K562 (cell line): ENCODE measurements around the gene SETD5. TPM values are rescaled to one million over a fixed set of nuclear protein-coding genes. Genes with fewer than 3 reads are reported as not detected.

ENCODE experiments used
- AFF4 ChIP-seq: sonication (generic); formaldehyde crosslinking; IDR thresholded peaks from 2 replicates; pipeline ENCODE4 v1.8.0; 2023; ENCODE audit warnings: mild to moderate bottlenecking, missing genetic modification reagents
- KAT2B ChIP-seq: IDR thresholded peaks from one replicate; pipeline ENCODE4 v1.6.1; 2012; ENCODE audit warnings: low read depth, mild to moderate bottlenecking, control low read depth, inconsistent platforms, low read length, moderate library complexity
- KDM1A ChIP-seq, 2 experiments: fragments of 450-650 bp; IDR thresholded peaks; 2 replicates each; pipeline ENCODE4 v1.6.1; 2016; ENCODE audit warnings: mild to moderate bottlenecking in 2 of 2
- MAFK ChIP-seq: IDR thresholded peaks from 2 replicates; pipeline ENCODE4 v1.6.1; 2011; ENCODE audit warnings: low read length, improper control_type of control experiment
- NR1H2 ChIP-seq: sonication (generic); formaldehyde crosslinking; IDR thresholded peaks from 2 replicates; pipeline ENCODE4 v1.4.0; 2020; ENCODE audit warnings: mild to moderate bottlenecking, missing genetic modification reagents
- PRDM10 ChIP-seq: fragments of 450-650 bp; IDR thresholded peaks from 2 replicates; pipeline ENCODE4 v1.6.1; 2018; ENCODE audit not compliant: partially characterized antibody
- SMAD4 ChIP-seq: fragments of 250-450 bp; sonication (Bioruptor Pico); conservative IDR thresholded peaks from 2 replicates; pipeline ENCODE4 v1.8.0; 2021; ENCODE audit warnings: inconsistent platforms, mild to moderate bottlenecking, moderate library complexity
- SP2 ChIP-seq: IDR thresholded peaks from 2 replicates; pipeline ENCODE4 v1.6.1; 2011; ENCODE audit warnings: mild to moderate bottlenecking, low read depth, low read length, moderate library complexity; ENCODE audit not compliant: poor library complexity, severe bottlenecking; ENCODE audit errors: extremely low read depth
- SRSF9 ChIP-seq: fragments of 200-400 bp; formaldehyde crosslinking; IDR thresholded peaks from 2 replicates; pipeline ENCODE4 v1.6.1; 2017; ENCODE audit warnings: low read depth, low read length, borderline replicate concordance
- TRIM28 ChIP-seq: fragments of 450-650 bp; IDR thresholded peaks from 2 replicates; pipeline ENCODE4 v1.6.1; 2017
- ZBTB12 ChIP-seq: fragments of 250-450 bp; sonication (Bioruptor Pico); IDR thresholded peaks from 2 replicates; pipeline ENCODE4 v1.4.0; 2020
- ZNF609 ChIP-seq: sonication (generic); formaldehyde crosslinking; IDR thresholded peaks from 2 replicates; pipeline ENCODE4 v1.8.1; 2023; ENCODE audit warnings: missing genetic modification reagents, mild to moderate bottlenecking, borderline replicate concordance
- ZNF699 ChIP-seq: fragments of 250-450 bp; sonication (Bioruptor Pico); IDR thresholded peaks from 2 replicates; pipeline ENCODE4 v1.8.0; 2021; ENCODE audit warnings: mild to moderate bottlenecking, moderate library complexity; ENCODE audit not compliant: insufficient replicate concordance
- polyA plus RNA-seq, 8 experiments: library from polyadenylated mRNA; depleted of rRNA in 4 of 8; stranded (reverse) in 5 of 8; unstranded in 3 of 8; fragments of >200 nt; fragmentation: Nextera tagmentation in 2 of 8; fragmentation: Illumina TruSeq in 1 of 8; extraction: Ambion mirVana in 2 of 8; extraction: Trizol in 1 of 8; gene quantifications; 2 replicates each; pipeline versions ENCODE4 v1.2.1 to v1.2.3, GENCODE V29; 2011 to 2014; ENCODE audit warnings: inconsistent platforms in 1 of 8, missing spikeins in 1 of 8
- total RNA-seq, 7 experiments: library from RNA; depleted of rRNA in 6 of 7; stranded (reverse); fragments of >200 nt in 6 of 7; fragmentation: Illumina TruSeq in 2 of 7; extraction: Trizol in 2 of 7; gene quantifications; 2 replicates each; pipeline versions ENCODE4 v1.2.1 to v1.2.3, GENCODE V29; 2011 to 2021; ENCODE audit warnings: low replicate concordance in 1 of 7

SETD5 gene
- total and polyA plus RNA-seq, 9 of the 15 experiments (the other 6 are each of a cell fraction or from before 2014, with no cell fraction given), result 20.8 to 135 (median 87.2) TPM

- TF ChIP-seq MAFK (no peak), KAT2B (no peak), ZNF609 (no peak), ZBTB12 (CRISPR knock-in tag) (no peak), AFF4 (CRISPR knock-in tag) (no peak), SRSF9 (no peak), KDM1A (IDR thresholded peaks at IDR 0.05) (peak; percentile 30 to 46; a peak in 1 of 4 replicates), PRDM10 (peak; percentile 96), NR1H2 (CRISPR knock-in tag) (no peak), SP2 (no peak), SMAD4 (CRISPR knock-in tag) (no peak), TRIM28 (no peak), ZNF699 (CRISPR knock-in tag) (no peak)
These were observed 12.8 kb downstream of the SETD5 start (continued) for GRCh38 chr3:9409981-9410854.
